H1 (cell line): Measurements from ENCODE around the gene PTX3. TPM values are rescaled to one million over a fixed set of nuclear protein-coding genes. Genes with fewer than 3 reads are reported as not detected.

Source experiments
- CBX5 ChIP-seq: fragments of 300-800, 300-1000 bp; sonication (generic); IDR thresholded peaks from 2 replicates; pipeline ENCODE4 v1.7.1; 2016; ENCODE audit warnings: antibody characterized with exemption, low read length, low read depth
- CHD7 ChIP-seq: fragments of 300-600 bp; sonication (generic); IDR thresholded peaks from 2 replicates; pipeline ENCODE4 v1.7.1; 2012; ENCODE audit warnings: low read length, moderate library complexity, mild to moderate bottlenecking, inconsistent platforms; ENCODE audit not compliant: insufficient replicate concordance
- PHF8 ChIP-seq: fragments of 200-600 bp; sonication (generic); conservative IDR thresholded peaks from 2 replicates; pipeline ENCODE4 v1.7.1; 2012; ENCODE audit warnings: low read depth, mild to moderate bottlenecking, inconsistent platforms, low read length, moderate library complexity
- RAD21 ChIP-seq, 2 experiments: IDR thresholded peaks in 1 of 2; conservative IDR thresholded peaks in 1 of 2; 2 replicates each; pipeline ENCODE4 v1.6.1; 2011; ENCODE audit warnings: low read depth in 2 of 2, low read length in 2 of 2, improper control_type of control experiment in 1 of 2, inconsistent platforms in 1 of 2, mild to moderate bottlenecking in 1 of 2, moderate library complexity in 1 of 2
- SIX5 ChIP-seq: IDR thresholded peaks from 2 replicates; pipeline ENCODE4 v1.6.1; 2011; ENCODE audit warnings: mild to moderate bottlenecking, low read depth, low read length
- SP2 ChIP-seq: IDR thresholded peaks from 2 replicates; pipeline ENCODE4 v1.6.1; 2012; ENCODE audit warnings: mild to moderate bottlenecking, low read length, inconsistent platforms
- TCF12 ChIP-seq: IDR thresholded peaks from 2 replicates; pipeline ENCODE4 v1.6.1; 2011; ENCODE audit warnings: low read depth, mild to moderate bottlenecking, low read length
- polyA plus RNA-seq, 7 experiments: library from polyadenylated mRNA; depleted of rRNA in 3 of 7; stranded (reverse) in 5 of 7; unstranded in 2 of 7; fragments of >200 nt in 5 of 7; fragments of 200-250 nt in 2 of 7; gene quantifications; 1 replicate in 5 of 7; 2 replicates in 1 of 7; 4 replicates in 1 of 7; pipeline versions ENCODE4 v1.2.1 to v1.2.3, GENCODE V29; 2011 to 2013; ENCODE audit warnings: missing spikeins in 2 of 7, mixed read lengths in 2 of 7
- total RNA-seq: library from RNA; stranded (reverse); fragmentation: NEBNext Ultra II Directional; extraction: Animal tissue kit (Norgen Biotek cat#: 25700); gene quantifications from 2 replicates; pipeline ENCODE4 v1.2.1, GENCODE V29; 2021

Gene PTX3
- total and polyA plus RNA-seq, 2 of the 8 experiments (the other 6 are each of a cell fraction or from before 2014, with no cell fraction given) = 1.2 to 1.7 TPM

GRCh38 chr3:157408499-157409149 is 28.0 kb upstream of the PTX3 start (continued):
- no peak for TF ChIP-seq CHD7
- no peak for TF ChIP-seq SP2
- TF ChIP-seq RAD21 (IDR thresholded peaks at IDR 0.05 in 1 of 2, conservative IDR thresholded peaks at IDR 0.05 in 1 of 2; ENCODE audit: low read depth in 2 of 2, low read length in 2 of 2) = no peak
- no peak for TF ChIP-seq CBX5
- no peak for TF ChIP-seq TCF12
- no peak for TF ChIP-seq PHF8
- TF ChIP-seq SIX5 = no peak
